GM21515 (cell line): ENCODE data around the gene CCDC85A.
A peak's percentile ranks its signal among the peaks of the same experiment; 100 is the strongest.

Experiments
- ATAC-seq: cut with Tn5 transposase; IDR thresholded peaks from one replicate; pipeline ENCODE4 v1.9.1; 2021; ENCODE audit not compliant: unreplicated experiment

The CCDC85A gene

DNA sequence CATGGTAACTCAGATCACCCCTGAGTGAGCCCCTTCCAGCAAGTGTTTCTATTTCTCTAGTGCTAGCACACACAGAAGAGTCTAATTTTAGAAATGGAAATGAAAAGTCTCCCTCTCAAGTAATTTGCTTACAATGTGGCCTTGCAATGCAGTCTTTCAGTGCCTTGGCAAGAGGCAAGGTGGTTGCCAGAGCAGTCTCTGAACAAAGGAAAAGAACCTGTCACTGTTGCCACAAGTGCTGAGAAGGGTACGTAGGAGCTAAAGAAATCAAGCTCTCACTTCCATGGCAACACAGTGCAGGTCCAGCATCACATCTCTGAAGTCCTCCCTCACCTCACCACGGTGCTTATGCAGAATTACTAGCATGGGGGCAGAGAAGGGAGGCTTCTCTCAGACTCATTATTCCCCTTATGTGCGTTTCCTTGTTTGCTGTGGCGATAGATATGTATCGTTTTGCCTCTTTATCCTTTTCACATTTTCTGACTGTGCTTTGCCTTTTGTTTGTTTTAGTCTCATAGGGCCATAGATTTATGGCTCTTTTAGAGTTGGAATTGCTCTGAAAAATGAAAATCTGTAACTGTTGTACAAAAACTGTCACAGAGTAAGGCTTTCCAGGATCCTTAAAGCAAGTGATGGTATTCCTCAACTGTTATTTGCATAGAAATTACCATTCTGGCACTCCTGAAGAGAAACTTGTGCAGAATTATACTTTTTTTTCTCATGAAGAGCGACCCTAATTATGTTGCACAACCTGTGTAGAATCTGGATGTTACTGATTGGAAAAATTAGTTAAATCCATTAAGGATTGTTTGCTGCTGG, 164.8 kb downstream of the CCDC85A start:
- peak; percentile 52 for ATAC-seq

DNA sequence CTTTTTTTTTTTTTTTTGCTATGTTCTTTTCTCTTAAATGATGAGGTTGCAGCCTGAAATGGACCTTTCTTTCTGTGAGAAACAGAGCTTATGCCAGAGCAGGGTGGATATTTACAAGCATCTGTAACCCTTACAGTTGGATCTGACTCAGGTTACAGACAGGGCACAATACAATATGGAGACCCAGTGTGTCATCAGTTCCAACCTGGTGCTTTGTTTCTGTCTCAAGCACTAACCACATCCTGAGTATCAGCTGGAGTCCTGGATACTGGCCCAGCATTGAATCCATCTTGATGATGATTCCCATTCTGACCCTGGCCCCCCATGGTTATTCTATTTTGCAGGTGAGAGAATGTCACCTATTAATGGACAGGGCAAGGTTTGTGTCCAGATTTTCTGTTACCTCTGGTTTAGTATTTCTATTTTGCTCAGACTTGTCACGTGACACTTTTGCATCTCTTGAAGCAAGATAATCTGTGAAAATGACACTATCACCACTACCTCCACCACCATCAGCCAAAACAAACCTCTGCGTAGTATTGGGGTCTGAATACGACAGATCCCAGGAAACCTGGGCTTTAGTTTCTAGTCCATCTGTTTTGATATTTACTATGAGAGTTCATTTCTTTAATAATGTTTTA, 174.0 kb downstream of the CCDC85A start:
- no peak for ATAC-seq

GRCh38 chr2:56361844-56362243, 178.1 kb downstream of the CCDC85A start:
- ATAC-seq = no peak

DNA sequence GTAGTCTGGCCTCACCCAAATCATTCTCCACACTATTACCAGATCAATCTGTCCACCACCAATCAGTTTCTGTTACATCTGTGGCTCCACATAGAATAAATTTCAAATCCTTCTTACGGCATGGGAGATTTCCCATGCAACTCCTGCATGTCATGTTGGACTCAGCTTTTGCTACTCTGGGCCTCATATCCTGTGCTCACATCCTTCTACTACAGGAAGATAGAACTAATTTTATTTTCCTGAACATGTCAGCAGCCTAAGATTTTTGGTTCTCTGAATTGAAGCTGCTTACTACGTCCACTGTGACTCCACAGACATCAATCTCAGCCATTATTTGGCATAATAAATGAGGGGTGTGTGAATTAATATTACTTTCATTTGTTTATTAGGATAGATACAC, 181.1 kb downstream of the CCDC85A start:
- ATAC-seq = no peak

DNA sequence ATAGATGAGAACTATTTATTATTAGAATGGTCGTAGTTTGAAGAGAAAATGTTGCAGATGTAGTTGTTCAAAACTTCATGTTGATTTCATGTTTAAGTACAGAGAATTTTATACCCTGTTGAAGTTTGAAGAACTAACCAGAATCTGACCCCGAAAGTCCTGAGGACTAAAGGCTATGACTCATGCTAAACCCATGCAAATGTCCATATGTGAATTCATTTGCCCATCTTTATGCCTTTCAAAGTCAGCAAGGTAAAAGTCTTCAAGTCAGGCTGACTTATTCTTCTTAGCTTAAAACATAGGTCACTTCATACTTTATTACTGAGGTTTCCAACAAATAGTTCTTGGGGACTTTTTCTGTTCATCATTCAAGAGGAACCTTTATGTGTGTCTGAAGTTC, 185.5 kb downstream of the CCDC85A start:
- no peak for ATAC-seq

DNA sequence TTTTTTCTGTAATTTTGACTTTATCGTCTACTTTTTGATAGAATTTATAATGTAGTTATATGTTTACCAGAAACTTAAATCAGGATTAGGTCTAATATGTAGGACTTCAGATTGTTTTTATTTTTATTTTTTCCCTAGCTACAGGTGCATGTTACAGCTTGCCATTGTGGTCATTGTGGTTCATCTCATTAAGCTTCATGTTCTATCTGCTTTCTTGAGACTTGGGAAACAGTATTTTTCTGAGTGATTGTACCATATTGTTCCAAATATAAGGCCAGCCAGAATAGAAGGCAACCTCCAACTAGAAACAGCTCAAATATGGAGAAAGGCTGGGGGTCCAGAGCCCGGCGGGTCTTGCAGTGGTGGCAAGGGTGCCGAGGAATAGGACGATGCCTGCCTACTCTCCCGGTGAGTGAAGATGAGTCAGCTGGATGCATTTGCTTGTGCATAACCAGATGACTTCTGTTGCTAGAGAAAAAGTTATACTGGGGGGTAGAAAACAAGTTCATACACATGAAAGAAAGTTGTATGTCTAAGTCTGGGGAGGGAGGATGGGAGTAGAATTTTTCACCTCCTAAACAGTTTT, 188.4 kb downstream of the CCDC85A start:
- ATAC-seq = no peak

GRCh38 chr2:56375251-56375650, 191.5 kb downstream of the CCDC85A start:
- ATAC-seq = no peak

DNA sequence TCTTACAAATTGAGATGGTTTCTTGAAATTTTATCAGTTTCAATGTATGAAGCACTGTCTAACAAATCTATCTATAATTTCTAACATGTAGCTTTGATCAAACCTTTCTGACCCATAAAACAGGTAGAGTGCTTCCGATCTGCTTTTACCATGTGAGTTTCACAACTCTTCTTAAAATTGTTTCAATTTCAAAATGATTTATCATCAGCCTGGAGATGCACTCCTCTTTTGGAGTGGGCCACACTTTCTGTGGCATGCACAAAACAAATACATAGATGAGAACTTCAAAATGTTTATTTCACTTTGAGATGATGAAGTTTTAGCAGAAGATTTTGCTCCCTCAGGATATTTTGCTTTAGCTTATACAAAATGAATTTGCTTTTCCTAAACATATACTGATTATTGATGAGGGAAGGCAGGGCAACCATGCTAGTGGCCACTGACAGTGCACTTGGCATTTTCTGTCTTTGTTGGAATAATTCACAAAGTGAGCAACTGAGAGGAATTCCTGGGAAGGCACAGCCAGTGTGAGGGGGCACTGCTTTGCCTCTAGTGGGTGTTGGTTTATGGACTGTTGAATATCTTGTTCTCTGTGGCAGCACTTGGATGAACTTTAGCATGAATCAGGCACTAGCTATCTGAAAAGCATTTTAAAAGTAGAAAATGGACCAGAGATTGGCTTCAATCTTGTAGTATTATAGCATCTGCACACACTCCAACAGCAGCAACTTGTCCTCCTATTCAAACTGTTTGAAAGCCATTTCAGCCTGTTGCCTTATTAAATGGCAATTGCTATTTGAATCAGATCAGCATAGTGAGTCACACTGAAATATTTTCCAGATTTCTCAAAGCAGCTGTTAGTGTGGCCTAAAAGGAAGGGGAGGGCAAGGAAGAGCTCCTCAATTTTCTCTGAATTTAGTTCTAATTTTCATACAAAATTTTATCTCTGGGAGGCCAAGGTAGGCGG, 193.2 kb downstream of the CCDC85A start:
- ATAC-seq = no peak

GRCh38 chr2:56379066-56379465, 195.3 kb downstream of the CCDC85A start:
- no peak for ATAC-seq

DNA sequence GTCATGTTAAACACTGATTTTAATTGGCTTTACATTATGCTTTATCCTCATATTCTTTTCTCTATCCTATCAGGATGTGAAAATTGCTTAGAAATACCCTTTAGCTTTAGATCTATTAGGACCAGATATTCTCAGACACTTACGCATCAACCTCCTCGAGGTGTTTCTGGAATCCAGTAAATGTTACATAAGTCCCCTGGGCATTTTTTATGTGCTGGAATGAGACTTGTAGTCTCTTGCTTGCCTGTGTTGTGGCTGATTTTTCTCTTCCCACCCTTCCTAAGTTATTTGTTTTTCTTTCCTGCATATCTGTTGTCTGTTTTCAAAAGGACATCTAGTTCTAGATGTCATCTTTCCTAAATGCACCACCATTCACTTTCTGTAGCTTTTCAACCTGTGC, 197.1 kb downstream of the CCDC85A start:
- ATAC-seq = no peak

DNA sequence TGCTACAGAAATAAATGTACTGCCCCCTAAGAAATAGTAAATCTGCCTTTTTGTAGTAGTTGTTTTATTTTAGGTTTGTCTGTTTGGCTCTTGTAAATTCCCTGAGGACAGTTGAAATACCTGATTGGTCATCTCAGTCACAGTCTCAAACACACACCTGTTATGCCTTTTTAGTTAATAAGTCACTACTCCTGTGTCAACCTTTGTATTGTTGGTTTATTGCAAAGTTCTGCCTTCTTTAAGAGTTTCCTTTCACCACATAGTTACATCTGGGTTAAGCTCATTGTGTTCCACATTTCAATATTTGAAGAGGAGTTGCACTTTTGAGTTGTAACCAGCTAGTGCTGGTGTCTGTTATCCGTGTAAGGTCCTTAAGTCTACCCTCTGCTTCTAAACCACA, 198.7 kb downstream of the CCDC85A start:
- no peak for ATAC-seq

- ATAC-seq = no peak
Observed at GRCh38 chr2:56386657-56387056, 202.9 kb downstream of the CCDC85A start.

- no peak for ATAC-seq
Observed at GRCh38 chr2:56390644-56391043, 206.9 kb downstream of the CCDC85A start.

GRCh38 chr2:56410140-56410539, 226.3 kb downstream of the CCDC85A start:
- ATAC-seq = no peak

DNA sequence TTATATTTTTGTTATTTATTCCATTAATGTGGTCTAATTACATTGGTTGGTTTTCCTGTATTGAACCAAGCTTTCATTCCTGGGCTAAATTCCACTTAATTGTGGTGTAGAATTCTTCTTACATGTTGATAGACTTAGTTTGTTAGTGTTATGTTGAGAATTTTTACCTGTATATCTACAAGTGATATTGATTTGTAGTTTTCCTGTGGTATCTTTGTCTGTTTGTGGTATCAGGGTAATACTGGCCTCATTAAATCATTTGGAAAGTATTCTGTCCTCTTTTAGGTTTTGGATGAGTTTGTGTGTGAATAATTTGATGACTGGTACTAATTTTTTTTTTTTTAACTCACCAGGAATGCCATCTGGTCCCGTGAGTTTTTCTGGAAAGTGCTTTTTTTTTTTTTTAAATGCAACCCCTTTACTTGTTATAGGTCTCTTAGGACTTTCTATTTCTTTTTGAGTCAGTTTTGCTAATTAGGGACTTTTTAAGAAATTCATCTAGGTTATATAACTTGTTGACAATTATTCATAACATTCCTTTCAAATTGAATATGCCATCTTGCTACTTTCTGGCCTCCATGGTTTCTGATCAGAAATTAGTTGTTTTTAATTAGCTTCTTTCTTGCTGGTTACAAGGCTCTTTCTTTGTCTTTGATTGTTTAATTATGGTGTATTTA, 232.8 kb downstream of the CCDC85A start:
- ATAC-seq = no peak
